ENCODE data around the gene SLC47A2.

DNA sequence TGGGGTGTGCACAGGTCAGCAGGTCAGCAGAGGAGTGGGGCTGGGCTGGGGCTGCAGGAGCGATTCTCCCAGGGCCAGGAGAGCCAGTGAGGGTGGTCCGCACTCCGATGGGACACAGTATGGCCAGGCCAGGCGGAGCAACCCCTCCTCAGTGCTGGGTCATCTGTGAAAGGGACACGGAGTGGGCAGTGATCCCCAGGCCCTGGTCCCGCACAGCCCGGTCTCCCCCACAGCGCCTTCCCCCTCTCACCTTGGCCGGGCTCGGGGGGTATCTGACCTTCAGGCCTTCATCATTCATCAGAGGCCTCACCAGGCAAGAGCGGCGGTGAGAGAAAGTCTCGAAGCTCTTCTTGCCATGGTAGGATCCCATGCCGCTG lies 21.7 kb upstream of the SLC47A2 start:
- TF ChIP-seq GATA3 (IDR thresholded peaks at IDR 0.05; ENCODE audit: low read depth, low read length) (no peak), GATA2 (IDR thresholded peaks at IDR 0.05; ENCODE audit: low read depth, low read length) (no peak)
